Stimulated activated naive CD4-positive, alpha-beta T cell treated with Interleukin-2 at 50 U/mL for 16 hours (primary cell): ENCODE measurements around the gene VSTM4.
A peak's percentile ranks its signal among the peaks of the same experiment; 100 is the strongest.

Experiments used
- DNase-seq: peaks from one replicate; lab custom pipeline; 2025; lab: John Stamatoyannopoulos, UW

Gene VSTM4, protein sequence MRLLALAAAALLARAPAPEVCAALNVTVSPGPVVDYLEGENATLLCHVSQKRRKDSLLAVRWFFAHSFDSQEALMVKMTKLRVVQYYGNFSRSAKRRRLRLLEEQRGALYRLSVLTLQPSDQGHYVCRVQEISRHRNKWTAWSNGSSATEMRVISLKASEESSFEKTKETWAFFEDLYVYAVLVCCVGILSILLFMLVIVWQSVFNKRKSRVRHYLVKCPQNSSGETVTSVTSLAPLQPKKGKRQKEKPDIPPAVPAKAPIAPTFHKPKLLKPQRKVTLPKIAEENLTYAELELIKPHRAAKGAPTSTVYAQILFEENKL

DNA sequence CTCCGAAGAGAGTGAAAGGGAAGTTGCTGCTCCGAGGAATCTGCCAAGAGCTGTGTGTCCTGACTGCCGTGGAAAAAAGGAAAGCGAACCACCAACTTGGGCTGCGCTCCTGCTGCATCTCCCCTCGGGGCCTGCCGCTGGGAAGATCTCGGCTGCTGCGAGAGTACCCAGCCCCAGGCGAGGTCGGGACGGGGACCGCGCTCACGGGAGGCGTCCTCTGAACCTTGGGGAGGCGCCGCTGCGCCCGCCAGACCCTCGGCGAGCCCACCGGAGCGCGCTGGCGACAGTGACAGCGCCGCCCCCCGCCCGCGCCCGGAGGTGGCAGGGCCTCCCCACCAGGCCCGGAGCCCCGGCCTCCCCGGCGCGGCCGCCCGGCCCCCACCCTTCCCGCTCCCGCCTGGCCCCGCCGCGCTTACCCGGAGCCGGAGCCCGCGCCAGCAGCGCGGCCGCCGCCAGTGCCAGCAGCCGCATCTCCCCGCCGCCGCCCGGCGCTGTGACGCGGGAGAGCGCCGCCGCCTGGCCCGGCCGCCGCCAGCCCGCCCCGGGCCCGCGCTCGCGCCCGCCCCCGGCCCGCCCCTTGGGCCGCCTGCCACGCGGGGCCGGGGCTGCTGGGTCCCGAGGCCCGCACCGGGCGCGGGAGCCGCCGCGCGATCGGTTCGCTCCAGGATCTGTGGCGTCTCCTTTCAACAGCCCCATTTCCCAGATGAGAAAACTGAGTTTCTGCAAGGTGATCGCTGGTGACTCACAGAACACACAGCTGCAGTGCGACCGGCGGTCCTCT, at the start of gene VSTM4:
Gene VSTM4, minus strand, starts transcription at position 508 of the 781 bp plus-strand sequence. Its CDS starts 37 bp downstream, at position 471.
- DNase-seq = no peak

DNA sequence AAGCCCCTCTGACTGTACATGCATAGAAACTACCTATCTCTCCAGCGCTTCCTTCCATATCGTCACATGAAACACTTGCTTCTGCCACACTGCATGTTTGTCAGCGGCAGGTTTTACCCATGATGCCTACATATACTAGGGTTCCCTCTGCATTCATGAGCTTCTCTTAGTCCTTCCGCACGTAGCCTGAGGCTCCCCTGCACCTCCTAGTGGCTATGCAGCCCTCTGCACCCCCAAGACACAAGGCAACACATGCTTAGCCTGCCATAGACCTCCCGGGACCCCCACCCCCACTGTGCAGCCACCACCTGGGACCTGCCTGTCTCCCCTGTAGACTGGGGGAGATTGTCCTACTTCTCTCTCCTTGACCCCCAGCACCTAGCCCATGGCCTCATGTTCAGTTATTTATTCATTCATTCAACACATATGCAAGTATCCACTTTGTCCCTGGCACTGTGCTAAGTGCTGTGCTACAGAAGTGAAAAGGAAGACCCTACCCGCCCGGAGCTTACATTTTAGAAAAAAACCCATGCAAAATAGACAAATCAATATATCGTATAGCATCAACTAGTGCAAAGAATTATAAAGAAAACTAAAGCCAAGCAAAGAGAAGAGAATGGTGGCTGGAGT, 49.4 kb upstream of the VSTM4 start:
- DNase-seq = peak; percentile 29

DNA sequence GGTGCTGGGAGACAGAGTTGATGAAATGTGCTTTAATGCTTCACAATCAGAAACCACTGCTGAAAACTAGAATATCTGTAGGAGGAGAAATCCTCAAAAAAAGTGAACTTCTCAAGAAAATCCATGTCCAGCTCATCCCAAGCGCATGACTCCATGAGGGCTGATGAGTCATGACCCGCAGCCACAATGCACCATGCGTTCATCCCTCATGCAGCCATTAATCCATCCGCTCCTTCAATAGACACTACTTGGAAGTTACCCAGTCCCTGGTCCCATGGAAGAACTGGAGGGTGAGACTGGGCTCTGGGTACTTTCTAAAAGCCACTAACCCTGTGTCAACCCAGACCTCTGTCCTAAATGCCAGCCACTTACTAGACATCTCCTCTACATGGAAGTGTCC, 48.4 kb upstream of the VSTM4 start:
- DNase-seq = no peak

- no peak for DNase-seq
These were observed 47.5 kb upstream of the VSTM4 start for GRCh38 chr10:49162761-49163310.

- no peak for DNase-seq
These were observed 46.7 kb upstream of the VSTM4 start for GRCh38 chr10:49162063-49162462.

DNA sequence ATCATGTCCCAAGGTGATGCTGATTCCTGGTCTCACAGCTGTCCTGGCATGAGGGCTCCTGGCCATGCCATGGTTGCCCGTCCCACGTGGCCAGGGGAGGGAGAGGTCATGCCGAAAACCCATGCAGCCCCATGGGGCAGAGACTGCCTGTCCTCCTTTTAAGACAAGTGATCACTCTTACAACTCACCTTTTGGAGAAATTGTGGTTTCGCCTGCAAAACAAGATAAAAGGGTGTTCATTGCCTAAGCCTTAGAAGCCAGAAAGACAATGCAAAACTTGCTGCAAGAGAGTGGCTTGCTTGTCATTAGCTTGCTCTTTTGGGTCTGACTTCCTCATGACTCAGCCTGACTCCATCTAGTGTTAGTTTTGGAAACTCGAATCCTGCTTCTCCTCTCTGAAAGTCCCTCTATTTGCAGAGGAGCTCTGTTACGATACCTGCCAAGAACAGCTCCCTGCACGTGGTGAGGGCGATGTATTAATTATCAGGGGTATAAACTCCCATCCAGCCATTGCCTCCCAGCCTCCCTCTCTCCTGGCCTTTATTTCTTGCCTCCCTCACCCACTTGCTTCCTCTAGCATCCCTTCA, 46.2 kb upstream of the VSTM4 start:
- DNase-seq = no peak

GRCh38 chr10:49160814-49161213, 45.5 kb upstream of the VSTM4 start:
- DNase-seq = no peak

DNA sequence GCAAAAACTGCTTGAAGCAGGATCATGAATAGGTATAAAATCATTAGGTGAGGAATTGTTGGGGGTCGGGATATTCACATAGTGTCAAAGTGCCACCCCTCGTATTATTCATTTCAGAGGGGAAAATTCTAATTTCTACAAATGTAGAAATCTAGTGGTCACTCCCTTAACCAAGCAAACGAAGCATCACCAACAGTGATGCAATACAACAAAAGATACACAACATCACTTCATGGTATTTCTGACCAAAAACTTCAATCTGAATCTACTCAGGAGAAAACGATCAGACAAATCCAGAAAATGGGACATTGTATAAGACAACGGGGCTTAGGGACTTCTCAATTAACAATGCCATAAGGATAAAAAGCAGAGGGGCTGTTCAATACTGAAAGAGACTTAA, 44.8 kb upstream of the VSTM4 start:
- no peak for DNase-seq

DNA sequence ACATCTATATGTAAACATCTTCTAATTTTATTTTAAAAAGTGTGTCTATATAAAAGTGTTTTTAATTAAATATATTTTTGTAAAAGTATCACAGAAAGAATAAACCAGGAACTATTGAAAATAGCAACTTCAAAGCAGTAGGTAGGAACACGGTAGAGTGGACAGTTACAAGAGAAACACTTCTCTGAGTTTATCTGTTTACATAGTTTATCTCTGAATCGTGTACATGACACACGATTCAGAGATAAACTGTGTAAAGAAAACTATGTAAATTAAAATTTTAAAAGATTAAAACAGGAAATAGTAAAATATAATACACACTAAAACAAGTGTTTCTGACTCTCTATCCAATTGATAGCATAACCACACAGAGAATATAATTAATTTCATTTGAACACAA, 43.6 kb upstream of the VSTM4 start:
- no peak for DNase-seq

GRCh38 chr10:49158404-49158803, 43.1 kb upstream of the VSTM4 start:
- no peak for DNase-seq

- DNase-seq = no peak
These were observed 41.9 kb upstream of the VSTM4 start for GRCh38 chr10:49157229-49157628.

- no peak for DNase-seq
These were observed 39.3 kb upstream of the VSTM4 start for GRCh38 chr10:49154641-49155040.

DNA sequence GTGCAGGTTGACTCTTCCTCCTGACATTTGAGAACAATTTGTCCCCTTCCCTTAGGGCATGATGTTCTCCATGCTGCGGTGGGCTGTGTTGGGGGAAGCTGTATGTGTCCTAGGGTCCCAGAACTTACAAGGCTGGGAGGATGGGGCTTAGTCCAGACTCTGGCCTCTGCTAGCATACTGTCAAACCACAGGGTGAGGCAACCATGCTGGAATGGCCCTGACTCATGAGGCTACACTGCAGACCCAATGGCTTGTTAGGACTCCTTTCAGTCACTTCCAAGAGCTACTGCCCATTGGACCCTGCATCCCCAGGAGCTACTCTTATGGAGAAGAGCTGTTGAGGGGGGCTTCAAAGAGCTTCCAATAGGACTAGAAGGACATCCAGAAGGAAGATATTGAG, 38.6 kb upstream of the VSTM4 start:
- no peak for DNase-seq

- DNase-seq = no peak
These were observed 37.8 kb upstream of the VSTM4 start for GRCh38 chr10:49153115-49153514.

DNA sequence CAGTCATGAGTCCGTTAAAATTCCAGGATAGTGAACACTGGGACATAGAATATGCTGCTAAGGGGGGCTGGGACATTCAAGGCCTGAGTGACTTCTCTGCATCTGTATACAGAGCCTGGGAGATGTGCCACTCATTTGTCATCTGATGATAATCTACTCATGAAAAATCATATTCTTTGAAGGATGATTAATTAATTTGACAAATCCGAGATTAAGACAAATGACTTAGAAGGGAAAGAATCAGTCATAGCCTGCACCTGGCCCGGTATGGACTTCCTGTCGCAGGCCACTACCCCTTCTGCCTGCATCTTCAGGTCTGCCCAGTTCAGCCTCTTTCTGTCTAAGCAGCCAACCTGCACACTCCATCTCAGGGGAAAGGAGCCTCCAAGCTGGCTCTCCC, 37.3 kb upstream of the VSTM4 start:
- no peak for DNase-seq

- DNase-seq = no peak
These were observed 36.7 kb upstream of the VSTM4 start for GRCh38 chr10:49152037-49152436.

GRCh38 chr10:49151481-49151880, 36.2 kb upstream of the VSTM4 start:
- DNase-seq = no peak

DNA sequence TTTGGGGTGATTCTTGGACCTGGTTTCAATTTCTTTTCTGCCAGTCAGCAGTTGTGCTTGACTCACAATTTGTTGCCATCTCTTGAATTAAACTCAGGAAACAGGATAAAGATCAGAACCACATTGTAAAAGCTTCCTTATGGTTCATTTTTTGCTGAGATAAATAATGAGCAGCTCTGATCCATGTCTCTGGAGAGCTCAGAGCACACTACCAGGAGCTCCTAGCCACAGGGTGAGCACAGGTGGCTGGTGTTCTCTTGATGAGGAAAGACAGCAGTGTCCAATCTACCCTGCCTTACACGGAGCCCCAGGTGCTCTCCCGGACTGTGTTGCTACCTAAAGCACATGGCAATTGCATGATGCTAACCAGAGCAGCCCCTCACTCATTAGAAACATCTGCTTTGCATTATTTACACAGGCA, 35.7 kb upstream of the VSTM4 start:
- DNase-seq = no peak

DNA sequence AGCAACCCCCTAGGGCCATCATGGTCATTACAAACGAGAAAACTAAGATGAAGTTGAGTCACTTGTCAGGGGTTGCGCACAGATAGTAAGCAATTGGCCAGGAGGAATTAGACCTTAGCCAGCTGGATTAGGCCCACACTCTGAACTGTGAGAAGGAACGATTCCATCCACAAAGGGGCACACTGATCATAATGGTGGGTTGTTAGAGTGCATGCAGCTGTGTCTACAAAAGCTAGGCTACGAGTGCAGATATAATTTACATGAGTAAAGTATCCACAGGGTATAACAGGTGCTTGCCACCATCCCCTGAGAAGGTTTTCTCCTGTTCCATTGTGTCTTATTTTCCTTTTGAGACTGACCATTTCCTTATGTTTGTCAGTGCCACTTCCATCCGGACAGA, 35.1 kb upstream of the VSTM4 start:
- no peak for DNase-seq

DNA sequence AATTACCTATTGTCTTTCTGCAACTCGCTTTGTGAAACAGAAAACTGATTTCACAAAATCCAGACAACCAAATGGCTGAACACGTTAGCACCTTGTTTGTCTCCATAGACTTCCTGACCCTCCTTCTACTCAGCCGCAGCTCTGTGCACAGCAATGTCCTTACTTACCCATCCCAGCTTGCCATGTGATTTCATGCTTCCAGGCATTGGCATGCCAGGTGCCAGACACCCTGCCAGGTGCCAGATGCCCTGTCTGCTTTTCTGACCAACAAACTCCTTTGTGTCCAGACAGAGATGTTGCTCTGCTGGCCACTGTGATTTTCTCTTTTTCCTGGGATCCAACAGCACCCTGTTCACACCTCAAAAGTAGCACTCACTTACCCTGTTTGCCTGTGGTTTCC, 34.6 kb upstream of the VSTM4 start:
- DNase-seq = no peak

DNA sequence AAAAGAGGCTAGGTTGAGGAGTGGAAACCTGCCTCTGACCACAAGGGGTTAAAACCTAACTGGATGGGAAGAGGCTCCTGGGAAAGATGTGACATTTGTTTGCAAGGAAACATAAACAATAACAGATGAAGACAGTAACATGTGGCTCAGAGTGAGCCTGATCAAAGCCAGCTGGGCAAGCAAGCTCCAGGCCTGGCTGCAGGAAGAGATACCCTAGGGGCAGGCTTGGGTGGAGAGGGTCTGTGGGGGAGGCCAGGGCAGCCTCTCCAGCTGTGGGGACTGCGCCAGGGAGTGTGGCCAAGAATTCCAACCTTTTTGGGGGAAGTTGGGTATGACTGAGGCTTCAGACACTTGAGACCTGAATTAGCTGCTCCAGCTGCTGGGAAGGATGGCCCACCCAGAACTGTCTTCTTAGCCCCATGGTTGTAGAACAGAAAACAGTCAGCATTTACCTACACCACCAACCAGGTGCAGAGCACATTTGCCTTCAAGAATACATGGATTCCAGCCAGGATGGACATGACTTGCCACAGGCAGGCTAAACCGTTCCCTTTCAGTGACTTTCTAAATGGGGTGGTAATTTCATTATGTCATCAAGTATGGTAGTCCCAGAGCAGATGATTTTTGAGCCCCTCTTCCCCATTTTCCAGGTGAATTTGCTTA, 28.9 kb upstream of the VSTM4 start:
- no peak for DNase-seq

DNA sequence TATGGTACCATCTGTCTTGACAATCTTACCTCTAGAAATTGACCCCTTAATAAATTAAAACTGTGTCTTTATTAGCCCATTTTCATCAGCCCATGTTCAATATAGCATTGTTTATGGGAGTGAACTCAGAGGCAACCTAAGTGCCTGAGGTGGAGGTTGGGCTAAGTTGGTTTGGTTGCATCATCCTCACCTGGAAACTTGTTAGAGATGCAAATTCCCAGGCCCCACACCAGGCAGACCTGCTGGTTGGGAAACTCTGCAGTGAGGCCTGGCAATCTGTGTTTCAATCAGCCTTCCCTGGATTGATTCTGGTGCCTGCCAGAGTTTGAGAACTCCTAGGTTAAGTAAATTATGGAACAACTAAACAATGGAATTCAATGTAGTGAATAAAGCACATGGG, 27.9 kb upstream of the VSTM4 start:
- DNase-seq = no peak
